Left ventricle myocardium inferior (tissue), 1 donor: ENCODE results near the gene LRRC32. TPM values are rescaled to one million over a fixed set of nuclear protein-coding genes. Genes with fewer than 3 reads are reported as not detected.
A peak's percentile ranks its signal among the peaks of the same experiment; 100 is the strongest.
"Not testable (repeated sequence)": the region's sequence is repeated elsewhere in the genome, so short reads cannot be mapped to it uniquely, and the experiment has no call there.

ENCODE experiments used
- DNase-seq: peaks from one replicate; pipeline ENCODE4 v3.0.0-alpha.2; 2020
- H3K27ac ChIP-seq: fragments of 200-600 bp; replicated peaks from 2 replicates; pipeline ENCODE4 v1.8.0; 2021
- H3K27me3 ChIP-seq: fragments of 200-600 bp; 2 replicates; pipeline ENCODE4 v1.8.0; 2021; ENCODE audit warnings: low read depth
- H3K36me3 ChIP-seq: fragments of 200-600 bp; 2 replicates; pipeline ENCODE4 v1.8.0; 2021
- H3K4me1 ChIP-seq: fragments of 200-600 bp; 2 replicates; pipeline ENCODE4 v1.8.0; 2021
- H3K4me3 ChIP-seq: fragments of 200-600 bp; 2 replicates; pipeline ENCODE4 v1.8.0; 2021; ENCODE audit warnings: mild to moderate bottlenecking, moderate library complexity
- H3K9me3 ChIP-seq: fragments of 200-600 bp; replicated peaks from 2 replicates; pipeline ENCODE4 v1.8.0; 2021
- intact Hi-C: fragments of 100-400 bp; cut with micrococcal nuclease; formaldehyde crosslinking; loops from one replicate; pipeline ENCODE4 v1.11.0; 2022
- total RNA-seq: library from RNA; stranded (reverse); fragmentation: NEBNext Ultra II Directional; extraction: Animal tissue kit (Norgen Biotek cat#: 25700); gene quantifications from one replicate; pipeline ENCODE4 v1.2.1, GENCODE V29; 2021
- TF ChIP-seq, protein P1 (sequence below): fragments of 200-600 bp; IDR thresholded peaks from 2 replicates; pipeline ENCODE4 v1.8.0; 2021; ENCODE audit warnings: antibody characterized with exemption, mild to moderate bottlenecking, borderline replicate concordance
- donor health status: DM: no; HTN: yes; CAD: no; lungs with severe emphysema.

LRRC32 gene
- total RNA-seq, 1 donor from 2014 or later: 35.1 TPM

DNA sequence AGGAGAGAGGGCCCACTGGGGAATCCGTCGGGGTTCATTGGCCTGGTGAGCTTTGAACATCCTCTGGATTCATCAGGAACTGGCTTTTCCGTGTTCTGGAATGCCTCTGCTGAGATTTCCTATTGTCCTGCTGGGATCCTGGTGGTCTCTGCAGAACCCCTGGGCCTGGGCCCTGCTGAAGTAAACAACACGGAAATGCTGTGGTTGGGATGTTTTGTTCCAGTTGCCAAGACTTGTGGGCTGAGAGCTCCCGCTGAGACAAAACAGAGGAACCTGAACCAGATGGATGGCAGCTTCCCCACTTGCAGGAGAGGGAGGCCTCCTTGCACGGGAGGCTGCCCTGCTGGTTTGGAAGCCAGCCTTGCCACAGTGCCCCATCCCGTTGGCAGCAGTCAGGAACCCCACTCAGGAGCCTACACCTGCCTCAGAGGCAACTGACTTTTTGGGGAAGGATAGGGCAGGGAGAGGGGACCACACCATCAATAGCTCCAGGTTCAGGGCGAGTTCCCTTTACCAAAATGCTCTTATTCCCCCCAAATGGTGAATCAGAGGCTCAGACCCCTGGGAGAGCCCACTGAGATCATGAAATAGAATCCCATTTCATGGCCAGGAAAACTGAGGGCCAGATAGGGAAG is 60.7 kb downstream of the LRRC32 start:
- Histone ChIP-seq H3K4me3 (no peak overlapping the region), H3K9me3 (no peaks in the 10 kb centered on the region), H3K27me3 (no peaks in the 10 kb centered on the region), H3K27ac (peak overlapping the region; percentile 64), H3K4me1 (peaks cover 60% of the 10 kb centered on the region), H3K36me3 (no peaks in the 10 kb centered on the region)
- no peak for DNase-seq
- TF ChIP-seq, protein P1, sequence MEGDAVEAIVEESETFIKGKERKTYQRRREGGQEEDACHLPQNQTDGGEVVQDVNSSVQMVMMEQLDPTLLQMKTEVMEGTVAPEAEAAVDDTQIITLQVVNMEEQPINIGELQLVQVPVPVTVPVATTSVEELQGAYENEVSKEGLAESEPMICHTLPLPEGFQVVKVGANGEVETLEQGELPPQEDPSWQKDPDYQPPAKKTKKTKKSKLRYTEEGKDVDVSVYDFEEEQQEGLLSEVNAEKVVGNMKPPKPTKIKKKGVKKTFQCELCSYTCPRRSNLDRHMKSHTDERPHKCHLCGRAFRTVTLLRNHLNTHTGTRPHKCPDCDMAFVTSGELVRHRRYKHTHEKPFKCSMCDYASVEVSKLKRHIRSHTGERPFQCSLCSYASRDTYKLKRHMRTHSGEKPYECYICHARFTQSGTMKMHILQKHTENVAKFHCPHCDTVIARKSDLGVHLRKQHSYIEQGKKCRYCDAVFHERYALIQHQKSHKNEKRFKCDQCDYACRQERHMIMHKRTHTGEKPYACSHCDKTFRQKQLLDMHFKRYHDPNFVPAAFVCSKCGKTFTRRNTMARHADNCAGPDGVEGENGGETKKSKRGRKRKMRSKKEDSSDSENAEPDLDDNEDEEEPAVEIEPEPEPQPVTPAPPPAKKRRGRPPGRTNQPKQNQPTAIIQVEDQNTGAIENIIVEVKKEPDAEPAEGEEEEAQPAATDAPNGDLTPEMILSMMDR: no peak
- intact Hi-C loops: no loop called here

DNA sequence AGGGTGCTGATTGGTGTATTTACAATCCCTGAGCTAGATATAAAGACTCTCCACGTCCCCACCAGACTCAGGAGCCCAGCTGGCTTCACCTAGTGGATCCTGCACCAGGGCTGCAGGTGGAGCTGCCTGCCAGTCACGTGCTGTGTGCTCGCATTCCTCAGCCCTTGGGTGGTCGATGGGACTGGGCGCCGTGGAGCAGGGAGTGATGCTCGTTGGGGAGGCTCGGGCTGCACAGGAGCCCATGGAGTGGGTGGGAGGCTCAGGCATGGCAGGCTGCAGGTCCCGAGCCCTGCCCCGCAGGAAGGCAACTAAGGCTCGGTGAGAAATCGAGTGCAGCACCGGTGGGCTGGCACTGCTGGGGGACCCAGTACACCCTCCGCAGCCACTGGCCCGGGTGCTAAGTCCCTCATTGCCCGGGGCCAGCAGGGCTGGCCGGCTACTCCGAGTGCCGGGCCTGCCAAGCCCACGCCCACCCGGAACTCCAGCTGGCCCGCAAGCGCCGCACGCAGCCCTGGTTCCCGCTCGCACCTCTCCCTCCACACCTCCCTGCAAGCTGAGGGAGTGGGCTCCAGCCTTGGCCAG is 61.6 kb downstream of the LRRC32 start:
- Histone ChIP-seq H3K4me1 (peaks cover 60% of the 10 kb centered on the region), H3K27ac (peak overlapping the region; percentile 64)
- H3K36me3 ChIP-seq, DNase-seq, H3K4me3 ChIP-seq, H3K9me3 ChIP-seq, intact Hi-C loops, H3K27me3 ChIP-seq: not testable (repeated sequence)

- H3K4me1 ChIP-seq: peaks cover 64% of the 10 kb centered on the region
- not testable (repeated sequence) for H3K36me3 ChIP-seq
These were observed 62.3 kb downstream of the LRRC32 start for GRCh38 chr11:76608228-76608627.

More at GRCh38 chr11:76608228-76608627, 62.3 kb downstream of the LRRC32 start:
- H3K27ac ChIP-seq, H3K27me3 ChIP-seq, DNase-seq, intact Hi-C loops, H3K4me3 ChIP-seq, H3K9me3 ChIP-seq: not testable (repeated sequence)

Other genes starting within 250 kb of the LRRC32 start
- gene EMSY, start 225.7 kb downstream of the LRRC32 start, total RNA-seq: 18.7 TPM
- 12.1 TPM for gene TSKU, start 112.6 kb upstream of the LRRC32 start, total RNA-seq
- 8.5 TPM for gene ACER3, start 190.2 kb upstream of the LRRC32 start, total RNA-seq